GM10266 (cell line): ENCODE measurements around the gene TEC.

Source experiments
- DNase-seq: peaks from one replicate; pipeline ENCODE4 v3.0.0; 2012; ENCODE audit errors: extremely low spot score
- CTCF ChIP-seq: IDR thresholded peaks from 2 replicates; pipeline ENCODE4 v1.5.1; 2012; ENCODE audit warnings: mild to moderate bottlenecking, low read depth; ENCODE audit not compliant: control insufficient read depth, insufficient read depth; ENCODE audit errors: missing control alignments

TEC gene

GRCh38 chr4:48163746-48164145 is 105.9 kb downstream of the TEC start:
- no peak for TF ChIP-seq CTCF
- DNase-seq: no peak

- DNase-seq: no peak
- no peak for TF ChIP-seq CTCF
These were observed 107.5 kb downstream of the TEC start for GRCh38 chr4:48162162-48162561.

- no peak for DNase-seq
- TF ChIP-seq CTCF: no peak
These were observed 112.4 kb downstream of the TEC start for GRCh38 chr4:48157271-48157670.

- no peak for DNase-seq
- no peak for TF ChIP-seq CTCF
These were observed 113.2 kb downstream of the TEC start for GRCh38 chr4:48156423-48156822.

GRCh38 chr4:48153791-48154550 is 115.7 kb downstream of the TEC start:
- no peak for TF ChIP-seq CTCF
- DNase-seq: peak; percentile 20

GRCh38 chr4:48152259-48152658 is 117.4 kb downstream of the TEC start:
- no peak for DNase-seq
- TF ChIP-seq CTCF: no peak

- DNase-seq: no peak
These were observed 119.7 kb downstream of the TEC start for GRCh38 chr4:48149827-48150370.

More at GRCh38 chr4:48149827-48150370, 119.7 kb downstream of the TEC start:
- TF ChIP-seq CTCF: no peak
